ENCODE results near the gene GATB.
"Not testable (repeated sequence)": the region's sequence is repeated elsewhere in the genome, so short reads cannot be mapped to it uniquely, and the experiment has no call there.

The GATB gene

GRCh38 chr4:151743128-151743854 is 17.5 kb downstream of the GATB start:
- no peak overlapping the region for H3K27ac ChIP-seq
- H3K4me3 ChIP-seq = no peak overlapping the region

GRCh38 chr4:151738720-151739517 is 21.9 kb downstream of the GATB start:
- no peak overlapping the region for H3K4me3 ChIP-seq
- no peak overlapping the region for H3K27ac ChIP-seq

GRCh38 chr4:151736852-151737251 is 24.0 kb downstream of the GATB start:
- H3K4me3 ChIP-seq, H3K27ac ChIP-seq: not testable (repeated sequence)

- H3K27ac ChIP-seq = no peak overlapping the region
- H3K4me3 ChIP-seq = no peak overlapping the region
These were observed 24.4 kb downstream of the GATB start for GRCh38 chr4:151736361-151736760.

GRCh38 chr4:151731670-151732069 is 29.1 kb downstream of the GATB start:
- H3K27ac ChIP-seq, H3K4me3 ChIP-seq: not testable (repeated sequence)

- Histone ChIP-seq H3K27ac (peak overlapping the region in 14 of 21 experiments; percentile 19 to 78 (median 52)), H3K4me3 (no peak overlapping the region)
These were observed 30.9 kb downstream of the GATB start for GRCh38 chr4:151729731-151730559.

- no peak overlapping the region for H3K4me3 ChIP-seq
- peak overlapping the region in 4 of 21 experiments; percentile 33 to 70 (median 58) for H3K27ac ChIP-seq
These were observed 32.1 kb downstream of the GATB start for GRCh38 chr4:151728679-151729078.

GRCh38 chr4:151728006-151728405 is 32.8 kb downstream of the GATB start:
- no peak overlapping the region for H3K4me3 ChIP-seq
- peak overlapping the region in 1 of 21 experiments; percentile 70 for H3K27ac ChIP-seq

- peak overlapping the region in 1 of 21 experiments; percentile 44 for H3K27ac ChIP-seq
- H3K4me3 ChIP-seq = no peak overlapping the region
These were observed 33.4 kb downstream of the GATB start for GRCh38 chr4:151727365-151727764.

- Histone ChIP-seq H3K27ac (no peak overlapping the region), H3K4me3 (no peak overlapping the region)
These were observed 35.7 kb downstream of the GATB start for GRCh38 chr4:151725087-151725486.

- Histone ChIP-seq H3K27ac (no peak overlapping the region), H3K4me3 (no peak overlapping the region)
These were observed 38.9 kb downstream of the GATB start for GRCh38 chr4:151721916-151722315.

GRCh38 chr4:151721466-151721865 is 39.3 kb downstream of the GATB start:
- H3K4me3 ChIP-seq = no peak overlapping the region
- H3K27ac ChIP-seq = no peak overlapping the region

- H3K4me3 ChIP-seq = no peak overlapping the region
- H3K27ac ChIP-seq = peak overlapping the region in 1 of 21 experiments; percentile 34
These were observed 40.9 kb downstream of the GATB start for GRCh38 chr4:151719956-151720334.

- peak overlapping the region in 4 of 21 experiments; percentile 7 to 35 (median 28) for H3K27ac ChIP-seq
These were observed 41.5 kb downstream of the GATB start for GRCh38 chr4:151718984-151719955.

GRCh38 chr4:151717909-151718628 is 42.7 kb downstream of the GATB start:
- H3K27ac ChIP-seq = peak overlapping the region in 5 of 21 experiments; percentile 7 to 35 (median 30)
- no peak overlapping the region for H3K4me3 ChIP-seq

More at GRCh38 chr4:151718984-151719955, 41.5 kb downstream of the GATB start:
- no peak overlapping the region for H3K4me3 ChIP-seq

GRCh38 chr4:151717314-151717713 is 43.5 kb downstream of the GATB start:
- Histone ChIP-seq H3K4me3 (no peak overlapping the region), H3K27ac (no peak overlapping the region)

- Histone ChIP-seq H3K4me3 (no peak overlapping the region), H3K27ac (peak overlapping the region in 1 of 21 experiments; percentile 16)
These were observed 44.5 kb downstream of the GATB start for GRCh38 chr4:151716324-151716723.

- H3K27ac ChIP-seq = no peak overlapping the region
- no peak overlapping the region for H3K4me3 ChIP-seq
These were observed 44.9 kb downstream of the GATB start for GRCh38 chr4:151715881-151716280.
